ENCODE results near the gene RPLP2.

Gene RPLP2

GRCh38 chr11:791658-792534 is 17.9 kb upstream of the RPLP2 start:
- DNase-seq (ENCODE audit: low read depth), result no peak

- DNase-seq (ENCODE audit: low read depth), result no peak
These were observed 17.3 kb upstream of the RPLP2 start for GRCh38 chr11:792535-792821.

- no peak for DNase-seq (ENCODE audit: low read depth)
These were observed 16.9 kb upstream of the RPLP2 start for GRCh38 chr11:792873-793272.

- DNase-seq (ENCODE audit: low read depth), result no peak
These were observed 16.2 kb upstream of the RPLP2 start for GRCh38 chr11:793556-793955.

GRCh38 chr11:794013-794765 is 15.6 kb upstream of the RPLP2 start:
- DNase-seq (ENCODE audit: low read depth), result no peak

- DNase-seq (ENCODE audit: low read depth), result no peak
These were observed 14.8 kb upstream of the RPLP2 start for GRCh38 chr11:794766-795633.

GRCh38 chr11:795634-796564 is 13.9 kb upstream of the RPLP2 start:
- peak; percentile 91 for DNase-seq (ENCODE audit: low read depth)

GRCh38 chr11:796565-797295 is 13.0 kb upstream of the RPLP2 start:
- DNase-seq (ENCODE audit: low read depth), result no peak

- DNase-seq (ENCODE audit: low read depth), result peak; percentile 87
These were observed 12.3 kb upstream of the RPLP2 start for GRCh38 chr11:797296-798092.

- peak; percentile 78 for DNase-seq (ENCODE audit: low read depth)
These were observed 11.6 kb upstream of the RPLP2 start, which contains the start of gene SLC25A22 for GRCh38 chr11:798093-798713. TSS of gene SLC25A22 (minus strand) at chr11:798281. CDS start at chr11:795006, 3,275 bp downstream.

GRCh38 chr11:799641-800316 is 10.0 kb upstream of the RPLP2 start:
- no peak for DNase-seq (ENCODE audit: low read depth)

- no peak for DNase-seq (ENCODE audit: low read depth)
These were observed 9.3 kb upstream of the RPLP2 start for GRCh38 chr11:800473-800872.

GRCh38 chr11:801097-801780 is 8.5 kb upstream of the RPLP2 start:
- DNase-seq (ENCODE audit: low read depth), result no peak

- DNase-seq (ENCODE audit: low read depth), result no peak
These were observed 7.6 kb upstream of the RPLP2 start for GRCh38 chr11:802018-802617.

- no peak for DNase-seq (ENCODE audit: low read depth)
These were observed 6.9 kb upstream of the RPLP2 start for GRCh38 chr11:802693-803466.

GRCh38 chr11:803467-803742 is 6.4 kb upstream of the RPLP2 start:
- no peak for DNase-seq (ENCODE audit: low read depth)

Measured in EH (cell line).